K562 (cell line): ENCODE measurements around the gene PBRM1. TPM values are rescaled to one million over a fixed set of nuclear protein-coding genes. Genes with fewer than 3 reads are reported as not detected.

ENCODE experiments used
- ATAC-seq: fragments of 200-7000 bp; cut with Tn5 transposase; 3 replicates; pipeline ENCODE4 v1.9.1; 2020; ENCODE audit warnings: moderate library complexity
- BruUV-seq: library from RNA; stranded (reverse); fragments of 400-500 nt; replicated peaks from 2 replicates; lab custom pipeline; 2021; lab: Mats Ljungman, UMichigan
- CTCF ChIA-PET: fragments of 300-600 bp; formaldehyde crosslinking; extraction: SDS; loops from one replicate; lab custom pipeline; 2021; ENCODE audit warnings: low intra/inter-chr PET ratio; lab: Yijun Ruan, JAX
- POLR2A ChIA-PET: fragments of 300-600, 350-650 bp; sonication (Branson Sonifier 250); formaldehyde crosslinking; extraction: SDS; loops from one replicate; lab custom pipeline; 2021; ENCODE audit warnings: antibody characterized with exemption, inconsistent platforms; lab: Yijun Ruan, JAX
- DNase-seq, 4 experiments: peaks; one replicate each; pipeline versions ENCODE4 v3.0.0 to v3.0.0-alpha.2; 2011 to 2018; ENCODE audit warnings: low spot score in 3 of 4, mixed read lengths in 3 of 4; ENCODE audit errors: extremely low read depth in 1 of 4
- FAIRE-seq: peaks from 2 replicates; lab custom pipeline; 2011; peaks lifted over from hg19 to GRCh38; lab: Jason Lieb, UNC
- H2AFZ ChIP-seq: 2 replicates; pipeline ENCODE4 v1.6.0; 2011; ENCODE audit warnings: low read depth, low read length, control low read depth, inconsistent platforms
- H3K27ac ChIP-seq: fragments of 200-600 bp; 3 replicates; pipeline ENCODE4 v1.8.0; 2011; ENCODE audit warnings: low read depth, mild to moderate bottlenecking, control low read depth, inconsistent platforms, low read length, moderate library complexity, mixed read lengths; ENCODE audit errors: extremely low read depth
- H3K27me3 ChIP-seq, 2 experiments: fragments of 300-600 bp in 1 of 2; 2 replicates in 1 of 2; 3 replicates in 1 of 2; pipeline versions ENCODE4 v1.6.0 to v1.8.0; 2011; ENCODE audit warnings: inconsistent platforms in 2 of 2, low read length in 2 of 2, mild to moderate bottlenecking in 1 of 2, mixed read lengths in 1 of 2, moderate library complexity in 1 of 2; ENCODE audit not compliant: control insufficient read depth in 2 of 2, insufficient read depth in 2 of 2
- H3K36me3 ChIP-seq: fragments of 300-600 bp; 3 replicates; pipeline ENCODE4 v1.8.0; 2011; ENCODE audit warnings: mild to moderate bottlenecking, low read length, inconsistent platforms; ENCODE audit not compliant: control insufficient read depth, insufficient read depth
- H3K4me1 ChIP-seq, 2 experiments: fragments of 200-600 bp in 1 of 2; replicated peaks in 1 of 2; 2 replicates in 1 of 2; 3 replicates in 1 of 2; pipeline versions ENCODE4 v1.5.1 to v1.8.0; 2011; ENCODE audit warnings: inconsistent platforms in 2 of 2, low read length in 2 of 2, mild to moderate bottlenecking in 1 of 2, mixed read lengths in 1 of 2, moderate library complexity in 1 of 2; ENCODE audit not compliant: control insufficient read depth in 2 of 2, insufficient read depth in 2 of 2
- H3K4me2 ChIP-seq: 2 replicates; pipeline ENCODE4 v1.6.1; 2011; ENCODE audit warnings: low read length, control low read depth, inconsistent platforms, mixed read lengths; ENCODE audit not compliant: insufficient read depth
- H3K4me3 ChIP-seq: fragments of 200-600 bp; sonication (generic), shearing (Covaris generic); 2 replicates; pipeline ENCODE4 v1.5.1; 2016; ENCODE audit warnings: control low read depth, inconsistent platforms
- H3K79me2 ChIP-seq: fragments of 200-600 bp; 3 replicates; pipeline ENCODE4 v1.8.0; 2011; ENCODE audit warnings: low read length, inconsistent platforms; ENCODE audit not compliant: control insufficient read depth, insufficient read depth
- H3K9ac ChIP-seq, 2 experiments: 2 replicates each; pipeline versions ENCODE4 v1.6.0 to v1.6.1; 2011; ENCODE audit warnings: low read depth in 2 of 2, low read length in 2 of 2, control low read depth in 1 of 2, inconsistent platforms in 1 of 2, mild to moderate bottlenecking in 1 of 2, mixed read lengths in 1 of 2; ENCODE audit not compliant: insufficient read depth in 1 of 2
- H3K9me1 ChIP-seq: one replicate; pipeline ENCODE4 v1.6.0; 2011; ENCODE audit warnings: inconsistent platforms, mild to moderate bottlenecking, low read length, moderate library complexity; ENCODE audit not compliant: control insufficient read depth, insufficient read depth
- H3K9me3 ChIP-seq: replicated peaks from 2 replicates; pipeline ENCODE4 v1.5.1; 2011; ENCODE audit warnings: low read depth, low read length, inconsistent platforms; ENCODE audit not compliant: control insufficient read depth, insufficient read depth
- H4K20me1 ChIP-seq: replicated peaks from 2 replicates; pipeline ENCODE4 v1.6.1; 2011; ENCODE audit warnings: low read length, inconsistent platforms, mixed read lengths; ENCODE audit not compliant: control insufficient read depth, insufficient read depth
- ATF3 ChIP-seq, 2 experiments: fragments of 450-650 bp in 1 of 2; sonication (generic) in 1 of 2; formaldehyde crosslinking in 1 of 2; IDR thresholded peaks in 1 of 2; conservative IDR thresholded peaks in 1 of 2; 2 replicates each; pipeline versions ENCODE4 v1.6.1 to v1.8.1; 2016 to 2023; ENCODE audit warnings: mild to moderate bottlenecking in 2 of 2, moderate library complexity in 2 of 2, inconsistent platforms in 1 of 2, missing genetic modification reagents in 1 of 2
- CEBPG ChIP-seq, 3 experiments: fragments of 200-800 bp in 1 of 3; sonication (Bioruptor generic) in 1 of 3; sonication (generic) in 1 of 3; formaldehyde crosslinking in 1 of 3; IDR thresholded peaks in 2 of 3; conservative IDR thresholded peaks in 1 of 3; 2 replicates each; pipeline versions ENCODE4 v1.6.1 to v1.8.0; 2016 to 2022; ENCODE audit warnings: missing compliant biosample characterization in 2 of 3, missing genetic modification characterization in 2 of 3, mild to moderate bottlenecking in 1 of 3, missing genetic modification reagents in 1 of 3
- ELF1 ChIP-seq: fragments of 200-800 bp; sonication (Bioruptor generic); IDR thresholded peaks from 2 replicates; pipeline ENCODE4 v1.6.1; 2016; ENCODE audit warnings: missing genetic modification characterization, missing compliant biosample characterization
- HIVEP1 ChIP-seq: fragments of 250-450 bp; sonication (Bioruptor Pico); IDR thresholded peaks from 2 replicates; pipeline ENCODE4 v1.4.0; 2020; ENCODE audit warnings: mild to moderate bottlenecking
- USF1 ChIP-seq: sonication (generic); formaldehyde crosslinking; IDR thresholded peaks from 2 replicates; pipeline ENCODE4 v1.9.0; 2022; ENCODE audit warnings: mild to moderate bottlenecking, missing genetic modification reagents
- ZNF175 ChIP-seq: fragments of 200-800 bp; sonication (Bioruptor generic); IDR thresholded peaks from 2 replicates; pipeline ENCODE4 v1.6.1; 2016; ENCODE audit warnings: low read depth, mild to moderate bottlenecking, missing genetic modification characterization, missing compliant biosample characterization
- ZNF584 ChIP-seq: fragments of 200-800 bp; sonication (Bioruptor generic); IDR thresholded peaks from 2 replicates; pipeline ENCODE4 v1.6.1; 2016; ENCODE audit warnings: low read depth, mild to moderate bottlenecking, missing genetic modification characterization, missing compliant biosample characterization
- WGBS: fragments of 100-300 bp; shearing (Covaris generic); methylation state at CpG from one replicate; pipeline ENCODE4 v1.1.6; 2016; ENCODE audit warnings: low coverage, mixed read lengths; ENCODE audit not compliant: insufficient coverage; ENCODE audit errors: missing lambda C conversion rate; 5-methylcytosine and 5-hydroxymethylcytosine counted together
- in situ Hi-C: fragments of 300-500 bp; cut with MboI; formaldehyde crosslinking; loops from 4 replicates; pipeline ENCODE4 v1.15.0; 2018; ENCODE audit warnings: inconsistent platforms, mixed read lengths
- intact Hi-C: fragments of 100-400 bp; cut with micrococcal nuclease; formaldehyde crosslinking; loops from 2 replicates; pipeline ENCODE4 v1.14.2; 2022
- polyA plus RNA-seq, 8 experiments: library from polyadenylated mRNA; depleted of rRNA in 4 of 8; stranded (reverse) in 5 of 8; unstranded in 3 of 8; fragments of >200 nt; fragmentation: Nextera tagmentation in 2 of 8; fragmentation: Illumina TruSeq in 1 of 8; extraction: Ambion mirVana in 2 of 8; extraction: Trizol in 1 of 8; gene quantifications; 2 replicates each; pipeline versions ENCODE4 v1.2.1 to v1.2.3, GENCODE V29; 2011 to 2014; ENCODE audit warnings: inconsistent platforms in 1 of 8, missing spikeins in 1 of 8
- total RNA-seq, 7 experiments: library from RNA; depleted of rRNA in 6 of 7; stranded (reverse); fragments of >200 nt in 6 of 7; fragmentation: Illumina TruSeq in 2 of 7; extraction: Trizol in 2 of 7; gene quantifications; 2 replicates each; pipeline versions ENCODE4 v1.2.1 to v1.2.3, GENCODE V29; 2011 to 2021; ENCODE audit warnings: low replicate concordance in 1 of 7

PBRM1 gene
- total and polyA plus RNA-seq, 9 of the 15 experiments (the other 6 are each of a cell fraction or from before 2014, with no cell fraction given), result 3.9 to 31.8 (median 19.0) TPM

GRCh38 chr3:52679199-52679538, 6.5 kb downstream of the PBRM1 start:
- H3K4me2 ChIP-seq, result no peak overlapping the region
- WGBS, result 78% methylated on average over 3 of the region's 3 CpGs
- no peak for TF ChIP-seq HIVEP1 (CRISPR knock-in tag)
- TF ChIP-seq CEBPG (CRISPR knock-in tag; IDR thresholded peaks at IDR 0.05), result no peak
- peak in 1 of 2 experiments; percentile 77; a peak in 2 of 4 replicates for TF ChIP-seq CEBPG (tag; conservative IDR thresholded peaks at IDR 0.05 in 1 of 2, IDR thresholded peaks at IDR 0.05 in 1 of 2)
- TF ChIP-seq ZNF584 (CRISPR knock-in tag), result peak; percentile 72; the same call in 1 of the 2 replicates
- TF ChIP-seq ELF1 (tag), result no peak
- TF ChIP-seq ZNF175 (CRISPR knock-in tag), result peak; percentile 69; the same call in 1 of the 2 replicates
- TF ChIP-seq USF1, result no peak
- peak; percentile 7; the same call in 1 of the 2 replicates for TF ChIP-seq ATF3 (IDR thresholded peaks at IDR 0.05)
- no peak for TF ChIP-seq ATF3 (CRISPR knock-in tag; conservative IDR thresholded peaks at IDR 0.05)
- TF ChIP-seq, all 486 proteins: peak for 4
- BruUV-seq, result no TSS peak
- Histone ChIP-seq H3K79me2 (peaks cover 34% of the 10 kb centered on the region), H3K4me1 (peaks cover 0 to 27% of the 10 kb centered on the region in 2 experiments; a peak in 2 of 5 replicates), H2AFZ (no peak overlapping the region), H3K4me3 (no peak overlapping the region), H3K27me3 (no peaks in the 10 kb centered on the region), H3K36me3 (peaks cover 52% of the 10 kb centered on the region; the same call in 2 of the 3 replicates), H3K9ac (no peak overlapping the region), H4K20me1 (no peaks in the 10 kb centered on the region), H3K9me3 (no peaks in the 10 kb centered on the region), H3K9me1 (no peaks in the 10 kb centered on the region), H3K27ac (no peak overlapping the region; the same call in 2 of the 3 replicates)
- DNase-seq, result no peak
- ChIA-PET POLR2A (interaction anchor here (0.8 to 0.9 kb wide), 2 partner anchors 95 to 189 kb away, joined by 3 to 4 read pairs; no protein-coding TSS in a partner anchor), CTCF (no interaction called here)
- intact Hi-C loops (no loop called here), in situ Hi-C loops (no loop called here)
- no peak for ATAC-seq
- FAIRE-seq, result no peak
